ENCODE data around the gene OLFM3. TPM values are rescaled to one million over a fixed set of nuclear protein-coding genes. Genes with fewer than 3 reads are reported as not detected.

The OLFM3 gene
- total RNA-seq, 2 donors from 2014 or later: 0.15 to 0.26 TPM

DNA sequence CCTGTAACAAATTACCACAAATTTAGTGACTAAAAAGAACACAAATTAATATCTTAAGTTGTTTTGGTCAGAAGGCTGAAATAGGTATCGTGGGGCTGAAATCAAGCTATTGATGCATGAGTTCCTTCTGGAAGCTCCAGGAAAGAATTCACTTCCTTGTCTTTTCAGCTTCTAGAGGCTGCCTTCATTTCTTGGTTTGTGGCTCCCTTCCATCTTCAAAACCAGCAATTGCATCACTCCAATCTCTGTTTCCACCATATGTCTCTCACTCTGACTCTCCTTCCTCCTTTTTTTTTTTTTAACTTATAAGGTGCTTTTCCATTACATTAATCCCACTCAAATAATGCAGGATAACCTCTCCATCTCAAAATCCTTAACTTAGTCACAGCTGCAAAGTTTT, 78.4 kb downstream of the OLFM3 start:
- H3K36me3 Mint-ChIP-seq (ENCODE audit: low read depth): no peaks in the 10 kb centered on the region
- H3K4me3 Mint-ChIP-seq: no peak overlapping the region
- no peaks in the 10 kb centered on the region for H3K27me3 Mint-ChIP-seq (ENCODE audit: insufficient read depth)
- Histone ChIP-seq H3K9me3 (ENCODE audit: control insufficient read depth, low read length) (no peaks in the 10 kb centered on the region), H3K27me3 (ENCODE audit: control insufficient read depth, insufficient read depth, low read length, poor library complexity, severe bottlenecking) (no peaks in the 10 kb centered on the region), H3K4me3 (ENCODE audit: low read length) (no peak overlapping the region), H3K4me1 (ENCODE audit: control insufficient read depth, insufficient read depth, low read length) (peaks cover 3% of the 10 kb centered on the region), H3K9ac (ENCODE audit: extremely low read depth, low read length, poor library complexity, severe bottlenecking) (no peak overlapping the region), H3K27ac (ENCODE audit: low read depth, low read length) (no peak overlapping the region), H3K36me3 (ENCODE audit: control insufficient read depth, insufficient read depth, low read length) (no peaks in the 10 kb centered on the region)
- no peaks in the 10 kb centered on the region for H3K9me3 Mint-ChIP-seq
- no peak for DNase-seq
- TF ChIP-seq, protein P1, sequence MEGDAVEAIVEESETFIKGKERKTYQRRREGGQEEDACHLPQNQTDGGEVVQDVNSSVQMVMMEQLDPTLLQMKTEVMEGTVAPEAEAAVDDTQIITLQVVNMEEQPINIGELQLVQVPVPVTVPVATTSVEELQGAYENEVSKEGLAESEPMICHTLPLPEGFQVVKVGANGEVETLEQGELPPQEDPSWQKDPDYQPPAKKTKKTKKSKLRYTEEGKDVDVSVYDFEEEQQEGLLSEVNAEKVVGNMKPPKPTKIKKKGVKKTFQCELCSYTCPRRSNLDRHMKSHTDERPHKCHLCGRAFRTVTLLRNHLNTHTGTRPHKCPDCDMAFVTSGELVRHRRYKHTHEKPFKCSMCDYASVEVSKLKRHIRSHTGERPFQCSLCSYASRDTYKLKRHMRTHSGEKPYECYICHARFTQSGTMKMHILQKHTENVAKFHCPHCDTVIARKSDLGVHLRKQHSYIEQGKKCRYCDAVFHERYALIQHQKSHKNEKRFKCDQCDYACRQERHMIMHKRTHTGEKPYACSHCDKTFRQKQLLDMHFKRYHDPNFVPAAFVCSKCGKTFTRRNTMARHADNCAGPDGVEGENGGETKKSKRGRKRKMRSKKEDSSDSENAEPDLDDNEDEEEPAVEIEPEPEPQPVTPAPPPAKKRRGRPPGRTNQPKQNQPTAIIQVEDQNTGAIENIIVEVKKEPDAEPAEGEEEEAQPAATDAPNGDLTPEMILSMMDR (conservative IDR thresholded peaks at IDR 0.05): no peak
- 83 to 100% methylated on average over 1 of the region's 1 CpG for WGBS, 2 experiments (ENCODE audit: insufficient coverage in 1 of 2, insufficient read length in 1 of 2)
- H3K27ac Mint-ChIP-seq: no peak overlapping the region
- H3K4me1 Mint-ChIP-seq: peaks cover 7% of the 10 kb centered on the region

DNA sequence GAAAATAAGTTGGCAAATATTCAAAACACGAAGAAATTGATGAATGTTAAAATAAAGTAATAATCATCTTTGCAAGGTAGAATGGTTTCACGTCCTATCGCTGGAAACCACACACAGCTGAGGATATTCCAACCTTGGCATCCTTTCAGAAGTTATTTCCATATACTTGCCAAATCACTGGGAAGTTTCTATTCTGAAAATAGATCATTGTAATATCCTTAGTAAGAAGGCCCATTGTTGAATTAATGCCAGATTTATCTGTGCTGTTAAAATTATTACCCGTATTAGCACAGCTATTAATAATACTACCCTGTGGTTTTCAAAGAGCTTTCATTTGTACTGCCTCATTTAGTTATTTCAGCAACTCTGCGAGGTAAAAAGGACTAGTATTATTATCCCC, 81.1 kb downstream of the OLFM3 start:
- Histone ChIP-seq H3K27me3 (ENCODE audit: control insufficient read depth, insufficient read depth, low read length, poor library complexity, severe bottlenecking) (no peaks in the 10 kb centered on the region), H3K4me3 (ENCODE audit: low read length) (no peak overlapping the region), H3K9me3 (ENCODE audit: control insufficient read depth, low read length) (no peaks in the 10 kb centered on the region), H3K36me3 (ENCODE audit: control insufficient read depth, insufficient read depth, low read length) (no peaks in the 10 kb centered on the region), H3K9ac (ENCODE audit: extremely low read depth, low read length, poor library complexity, severe bottlenecking) (no peak overlapping the region), H3K27ac (ENCODE audit: low read depth, low read length) (no peak overlapping the region), H3K4me1 (ENCODE audit: control insufficient read depth, insufficient read depth, low read length) (peaks cover 3% of the 10 kb centered on the region)
- H3K27ac Mint-ChIP-seq: no peak overlapping the region
- H3K36me3 Mint-ChIP-seq (ENCODE audit: low read depth): no peaks in the 10 kb centered on the region
- DNase-seq: no peak
- TF ChIP-seq, protein P1 (conservative IDR thresholded peaks at IDR 0.05): no peak
- H3K27me3 Mint-ChIP-seq (ENCODE audit: insufficient read depth): no peaks in the 10 kb centered on the region
- H3K4me1 Mint-ChIP-seq: peaks cover 4% of the 10 kb centered on the region
- no peaks in the 10 kb centered on the region for H3K9me3 Mint-ChIP-seq
- WGBS, 2 experiments (ENCODE audit: insufficient coverage in 1 of 2, insufficient read length in 1 of 2): 92% methylated on average over 4 to 5 of the region's 5 CpGs
- H3K4me3 Mint-ChIP-seq: no peak overlapping the region

DNA sequence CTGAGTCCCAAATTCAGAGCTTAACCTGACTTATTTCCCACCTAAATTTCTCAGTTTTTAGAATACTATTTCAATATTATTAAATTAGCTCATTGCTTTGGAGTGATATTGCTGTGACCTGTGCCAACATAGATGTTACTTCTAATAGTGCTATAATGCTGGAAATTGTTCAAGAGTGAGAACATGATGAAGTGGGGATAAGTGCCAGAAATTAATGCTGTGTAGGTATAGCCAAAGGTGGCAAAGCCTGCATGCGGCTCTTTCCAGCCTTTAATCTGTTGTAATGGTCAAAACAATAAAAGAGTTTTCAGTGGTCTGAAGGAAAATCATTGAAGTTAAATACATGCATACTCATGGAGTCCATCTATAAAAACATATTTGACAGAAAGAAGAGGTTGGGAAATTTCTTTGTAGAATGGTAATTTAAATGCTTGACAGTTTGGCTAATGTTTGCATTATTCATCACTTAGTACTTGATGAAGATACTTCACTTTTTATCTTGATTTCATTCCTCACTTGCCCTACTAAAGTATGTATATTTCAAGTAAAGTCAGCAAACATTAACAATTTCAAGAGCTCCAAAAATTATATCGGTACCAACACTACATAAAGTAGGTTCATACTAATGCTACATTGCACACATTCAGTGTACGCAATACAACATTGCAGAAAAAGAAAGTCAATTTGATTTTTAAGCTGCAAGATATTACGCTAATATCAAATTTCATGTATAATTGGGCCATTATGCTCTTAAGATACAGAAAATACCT, 82.1 kb downstream of the OLFM3 start:
- no peaks in the 10 kb centered on the region for H3K9me3 Mint-ChIP-seq
- no peaks in the 10 kb centered on the region for H3K36me3 ChIP-seq (ENCODE audit: control insufficient read depth, insufficient read depth, low read length)
- no peak overlapping the region for H3K4me3 Mint-ChIP-seq
- DNase-seq: no peak
- H3K9me3 ChIP-seq (ENCODE audit: control insufficient read depth, low read length): no peaks in the 10 kb centered on the region
- no peak overlapping the region for H3K9ac ChIP-seq (ENCODE audit: extremely low read depth, low read length, poor library complexity, severe bottlenecking)
- H3K27me3 ChIP-seq (ENCODE audit: control insufficient read depth, insufficient read depth, low read length, poor library complexity, severe bottlenecking): no peaks in the 10 kb centered on the region
- no peaks in the 10 kb centered on the region for H3K27me3 Mint-ChIP-seq (ENCODE audit: insufficient read depth)
- H3K4me3 ChIP-seq (ENCODE audit: low read length): no peak overlapping the region
- 93 to 100% methylated on average over 2 to 4 of the region's 4 CpGs for WGBS, 2 experiments (ENCODE audit: insufficient coverage in 1 of 2, insufficient read length in 1 of 2)
- TF ChIP-seq, protein P1 (conservative IDR thresholded peaks at IDR 0.05): no peak
- no peaks in the 10 kb centered on the region for H3K4me1 Mint-ChIP-seq
- H3K27ac Mint-ChIP-seq: no peak overlapping the region
- H3K27ac ChIP-seq (ENCODE audit: low read depth, low read length): no peak overlapping the region
- H3K36me3 Mint-ChIP-seq (ENCODE audit: low read depth): no peaks in the 10 kb centered on the region
- H3K4me1 ChIP-seq (ENCODE audit: control insufficient read depth, insufficient read depth, low read length): no peaks in the 10 kb centered on the region

Data from endodermal cell (in vitro differentiated cells).